Mucosa of descending colon (tissue), 3 donors: ENCODE measurements around the gene TIGD4. TPM values are rescaled to one million over a fixed set of nuclear protein-coding genes. Genes with fewer than 3 reads are reported as not detected.

Source experiments
- ATAC-seq: fragments of 200-7000 bp; cut with Tn5 transposase; one replicate; pipeline ENCODE4 v1.9.1; 2020; ENCODE audit warnings: mild to moderate bottlenecking, moderate library complexity
- DNase-seq, 3 donors: peaks; one replicate each; pipeline ENCODE4 v3.0.0-alpha.2; 2020
- H3K36me3 ChIP-seq: fragments of 200-600 bp; one replicate; pipeline ENCODE4 v1.8.0; 2021; ENCODE audit warnings: low read depth, mild to moderate bottlenecking
- H3K4me1 ChIP-seq: fragments of 200-600 bp; one replicate; pipeline ENCODE4 v1.8.0; 2021; ENCODE audit warnings: low read depth, mild to moderate bottlenecking
- H3K4me3 ChIP-seq: fragments of 200-600 bp; one replicate; pipeline ENCODE4 v1.8.0; 2021; ENCODE audit warnings: mild to moderate bottlenecking
- H3K9me3 ChIP-seq: fragments of 200-600 bp; one replicate; pipeline ENCODE4 v1.8.0; 2021; ENCODE audit warnings: mild to moderate bottlenecking
- CTCF ChIP-seq: fragments of 200-600 bp; IDR thresholded peaks from one replicate; pipeline ENCODE4 v1.8.0; 2022; ENCODE audit warnings: antibody characterized with exemption, mild to moderate bottlenecking
- intact Hi-C, 2 donors: fragments of 100-400 bp; cut with DNase I in 1 of 2; cut with micrococcal nuclease in 1 of 2; formaldehyde crosslinking; loops; one replicate each; pipeline versions ENCODE4 v1.11.0 to v1.11.1; 2022; cut with DNase I, micrococcal nuclease
- total RNA-seq, 3 donors: library from RNA; stranded (reverse); fragmentation: NEBNext Ultra II Directional in 2 of 3; extraction: Animal tissue kit (Norgen Biotek cat#: 25700) in 2 of 3; gene quantifications; one replicate each; pipeline versions ENCODE4 v1.2.1 to v1.2.4, GENCODE V29; 2021 to 2023
- donor health status: DM: no; HTN: no; CAD: no; lungs with moderate emphysema.
- donor health status: DM: no; HTN: no; CAD: no.
- donor health status: DM: no; HTN: yes; CAD: no.

TIGD4 gene
- total RNA-seq, 3 donors from 2014 or later = 0.23 to 0.39 (median 0.38) TPM

- no peak for TF ChIP-seq CTCF
- no peaks in the 10 kb centered on the region for H3K9me3 ChIP-seq
- H3K4me1 ChIP-seq = no peaks in the 10 kb centered on the region
- intact Hi-C loops = no loop called here
- ATAC-seq (no peak), DNase-seq (no peak)
- no peak overlapping the region for H3K4me3 ChIP-seq
- H3K36me3 ChIP-seq = no peaks in the 10 kb centered on the region
Observed at GRCh38 chr4:152723236-152723635, 56.3 kb downstream of the TIGD4 start.

GRCh38 chr4:152719801-152720556 lies 59.6 kb downstream of the TIGD4 start:
- DNase-seq (no peak), ATAC-seq (no peak)
- Histone ChIP-seq H3K4me3 (no peak overlapping the region), H3K36me3 (no peaks in the 10 kb centered on the region), H3K9me3 (no peaks in the 10 kb centered on the region), H3K4me1 (no peaks in the 10 kb centered on the region)
- intact Hi-C loops = no loop called here
- no peak for TF ChIP-seq CTCF

Other genes with a start within 250 kb of the TIGD4 start
- 10 to 100 TPM; 38.5 to 48.6 (median 39.4) TPM for gene FBXW7, start 243.6 kb downstream of the TIGD4 start, total RNA-seq
- 1 to 10 TPM; 1.5 to 6.5 (median 1.8) TPM for gene TMEM154, start 99.7 kb downstream of the TIGD4 start, total RNA-seq
- gene ARFIP1, start 224 bp upstream of the TIGD4 start, total RNA-seq = 10 to 100 TPM; 41.9 to 81.4 (median 50.1) TPM
- gene FHDC1, start 156.6 kb upstream of the TIGD4 start, total RNA-seq = 10 to 100 TPM in 2 of 3 donors, 1 to 10 TPM in 1; 8.8 to 16.1 (median 14.1) TPM